ENCODE data around the gene FAIM. TPM values are rescaled to one million over a fixed set of nuclear protein-coding genes. Genes with fewer than 3 reads are reported as not detected.
"Not testable (repeated sequence)": the region's sequence is repeated elsewhere in the genome, so short reads cannot be mapped to it uniquely, and the experiment has no call there.

Gene FAIM
- total and polyA plus RNA-seq, 11 donors = 2.0 to 7.2 (median 3.9) TPM

GRCh38 chr3:138598534-138598933 is 10.0 kb upstream of the FAIM start:
- intact Hi-C loops (cut with DNase I) = loop anchor here in 9 of 10 donors (5.0 to 10.0 kb wide), 12 partner anchors 84 to 756 kb away; partner anchors contain the start of genes MRAS (in 1 of the 9), NME9 (in 1 of the 9) and PIK3CB (in 1 of the 9)
- DNase-seq = no peak
- Histone ChIP-seq H3K27me3 (no peaks in the 10 kb centered on the region), H3K4me3 (no peak overlapping the region), H3K9me3 (no peaks in the 10 kb centered on the region), H3K27ac (no peak overlapping the region), H3K36me3 (no peaks in the 10 kb centered on the region), H3K4me1 (peaks cover 0 to 9% (median 3%) of the 10 kb centered on the region in 12 donors)
- TF ChIP-seq POLR2A (IDR thresholded peaks at IDR 0.05) (no peak), CTCF (IDR thresholded peaks at IDR 0.05) (no peak)
- no peak for ATAC-seq
- 90 to 98% (median 96%) methylated on average over 3 of the region's 3 CpGs for WGBS, 4 donors

- no peak overlapping the region for H3K27ac ChIP-seq
- no peak for TF ChIP-seq CTCF (IDR thresholded peaks at IDR 0.05)
- no peak for TF ChIP-seq POLR2A (IDR thresholded peaks at IDR 0.05)
- H3K9me3 ChIP-seq = no peaks in the 10 kb centered on the region
- intact Hi-C loops (cut with DNase I) = loop anchor here in 1 of 10 donors (10.0 kb wide), 1 partner anchor 235 kb away; the partner anchor contains the start of gene PIK3CB
- no peaks in the 10 kb centered on the region for H3K4me1 ChIP-seq
- WGBS, 4 donors = 86 to 87% (median 86%) methylated on average over 8 of the region's 8 CpGs
- no peak for DNase-seq
- no peaks in the 10 kb centered on the region for H3K27me3 ChIP-seq
- ATAC-seq = no peak
- H3K4me3 ChIP-seq = no peak overlapping the region
- H3K36me3 ChIP-seq = no peaks in the 10 kb centered on the region
These were observed 8.3 kb upstream of the FAIM start for GRCh38 chr3:138600100-138600745.

GRCh38 chr3:138601661-138602060 is 6.9 kb upstream of the FAIM start:
- not testable (repeated sequence) for ATAC-seq, H3K27ac ChIP-seq, H3K36me3 ChIP-seq, H3K4me1 ChIP-seq, H3K27me3 ChIP-seq, DNase-seq, H3K9me3 ChIP-seq, H3K4me3 ChIP-seq
- WGBS, 4 donors = 76 to 84% (median 83%) methylated on average over 2 of the region's 2 CpGs
- intact Hi-C loops (cut with DNase I) = loop anchor here in 1 of 10 donors (10.0 kb wide), 1 partner anchor 233 kb away; the partner anchor contains the start of gene PIK3CB

- intact Hi-C loops (cut with DNase I) = loop anchor here in 1 of 10 donors (10.0 kb wide), 1 partner anchor 231 kb away; the partner anchor contains the start of gene PIK3CB
- not testable (repeated sequence) for H3K27ac ChIP-seq, H3K27me3 ChIP-seq, H3K36me3 ChIP-seq, DNase-seq, H3K9me3 ChIP-seq, ATAC-seq, H3K4me3 ChIP-seq, H3K4me1 ChIP-seq
- WGBS, 4 donors = 92 to 95% (median 94%) methylated on average over 5 of the region's 5 CpGs
These were observed 4.4 kb upstream of the FAIM start for GRCh38 chr3:138604106-138604595.

- Histone ChIP-seq H3K36me3 (peaks cover 0 to 3% (median 0%) of the 10 kb centered on the region in 9 donors), H3K27me3 (peaks cover 0 to 3% (median 0%) of the 10 kb centered on the region in 9 donors), H3K4me1 (peaks cover 0 to 15% (median 7%) of the 10 kb centered on the region in 12 donors), H3K4me3 (peak overlapping the region in 9 of 12 donors; percentile 64 to 94 (median 80)), H3K27ac (peak overlapping the region in 9 of 12 donors; percentile 89 to 99 (median 96)), H3K9me3 (no peaks in the 10 kb centered on the region)
- 62 to 82% (median 76%) methylated on average over 6 of the region's 6 CpGs for WGBS, 4 donors
- ATAC-seq (no peak), DNase-seq (no peak)
- intact Hi-C loops (cut with DNase I) = loop anchor here in 4 of 10 donors (2.0 to 10.0 kb wide), 5 partner anchors 15 to 307 kb away; partner anchors contain the start of genes PIK3CB (in 3 of the 4) and CEP70 (in 1 of the 4)
- TF ChIP-seq CTCF (IDR thresholded peaks at IDR 0.05) (no peak), POLR2A (IDR thresholded peaks at IDR 0.05) (no peak)
These were observed 1.3 kb downstream of the FAIM start for GRCh38 chr3:138609898-138610266.
